T-helper 1 cell treated with Interleukin-12 subunit alpha and Interleukin-12 subunit beta and Interleukin-4 antibody, amounts not matched to agents 30 ng/mL and 1 ng/mL, for 36 hours (primary cell): ENCODE results near the gene GLCE. TPM values are rescaled to one million over a fixed set of nuclear protein-coding genes. Genes with fewer than 3 reads are reported as not detected.

Experiments
- intact Hi-C: fragments of 100-400 bp; cut with micrococcal nuclease; formaldehyde crosslinking; loops from one replicate; pipeline ENCODE4 v1.15.1; 2024
- total RNA-seq: library from RNA; stranded (reverse); gene quantifications from 2 replicates; pipeline ENCODE4 v1.2.3, GENCODE V29; 2022

GLCE gene
- total RNA-seq = 2.3 and 2.6 TPM in 2 replicates

GRCh38 chr15:69160141-69160993 is at the start of gene GLCE:
Gene GLCE (plus strand): TSS chr15:69160635. CDS start chr15:69255807, 95,172 bp downstream.
- intact Hi-C loops = loop anchor here (1.0 to 10.0 kb wide), 10 partner anchors 234 to 1512 kb away; partner anchors contain the start of genes ANP32A, KIF23, PIAS1 and RPLP1

GRCh38 chr15:69114331-69114928 is 46.0 kb upstream of the GLCE start:
- intact Hi-C loops = no loop called here

DNA sequence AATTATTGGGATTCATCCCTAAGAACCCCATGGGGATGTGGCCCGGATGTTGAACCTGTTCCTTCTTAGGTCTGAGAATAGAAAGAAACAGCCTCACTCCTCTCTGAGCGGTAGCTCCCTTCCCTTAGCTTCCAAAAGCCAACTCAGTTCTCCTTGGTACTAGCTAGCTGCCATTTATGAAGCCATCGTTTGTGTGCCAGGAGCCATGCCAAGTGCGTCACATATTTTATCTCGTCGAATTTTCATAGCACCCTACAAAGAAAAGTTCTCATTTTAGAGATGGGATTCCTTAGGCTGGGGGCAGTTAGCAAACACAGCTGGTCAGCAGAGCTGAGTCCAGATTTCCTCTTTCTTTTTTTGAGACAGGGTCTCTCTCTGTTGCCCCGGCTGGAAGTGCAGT is 45.4 kb upstream of the GLCE start:
- intact Hi-C loops = no loop called here

DNA sequence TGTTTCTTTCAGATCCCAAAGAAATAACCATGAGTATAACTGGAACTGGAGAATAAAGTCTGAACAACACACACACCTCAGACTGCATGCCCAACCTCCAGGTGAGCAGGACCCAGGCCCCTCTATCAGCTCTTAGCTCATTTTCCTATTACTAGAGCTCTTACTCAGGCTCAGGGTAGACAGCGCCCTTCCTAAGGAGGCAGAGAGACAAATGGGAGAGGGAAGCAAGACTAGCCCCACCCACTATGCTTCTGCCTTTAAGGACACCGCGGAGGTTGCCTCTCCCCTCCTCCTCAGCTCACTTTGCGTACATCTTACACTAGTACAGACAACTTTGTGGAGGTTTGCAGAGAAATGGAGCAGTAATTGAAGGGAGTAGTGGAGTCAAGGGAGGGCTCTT is 44.0 kb upstream of the GLCE start:
- intact Hi-C loops = no loop called here

GRCh38 chr15:69117431-69117871 is 43.0 kb upstream of the GLCE start:
- intact Hi-C loops = no loop called here

GRCh38 chr15:69118089-69118488 is 42.3 kb upstream of the GLCE start:
- intact Hi-C loops = no loop called here

GRCh38 chr15:69119001-69119400 is 41.4 kb upstream of the GLCE start:
- intact Hi-C loops = no loop called here

DNA sequence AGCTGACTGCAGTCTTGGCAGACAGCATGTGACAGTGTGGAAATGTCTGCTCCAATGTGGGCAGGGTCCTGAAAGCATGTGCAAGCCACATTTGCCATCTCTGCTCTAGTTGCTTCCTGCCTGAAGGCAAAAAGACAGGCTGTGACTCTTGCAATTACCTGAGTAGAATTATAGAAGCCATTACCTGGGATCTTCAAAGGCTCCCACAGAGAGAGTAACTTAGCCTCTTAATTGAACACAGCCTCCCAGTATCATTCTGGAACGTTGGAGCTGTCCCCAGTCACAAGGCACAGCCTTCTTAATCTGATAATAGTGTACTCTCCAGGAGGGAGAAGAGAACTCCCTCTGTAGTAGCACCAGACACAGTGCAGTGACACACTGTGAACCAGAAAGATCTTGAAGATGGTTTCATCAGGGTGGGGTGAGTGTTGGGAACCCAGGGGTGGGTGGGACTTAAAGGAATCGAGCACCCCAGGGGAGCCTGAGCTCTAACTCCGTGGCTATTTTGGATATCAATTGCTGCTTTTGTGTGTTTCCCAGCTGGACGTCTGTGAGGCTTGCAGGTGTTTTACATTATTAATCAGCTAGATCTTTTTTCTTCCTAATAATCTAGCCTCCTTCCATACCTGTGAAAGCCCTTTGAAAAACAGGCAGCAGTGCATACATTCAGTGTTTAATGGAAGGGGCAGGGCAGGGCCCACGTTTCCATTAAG is 40.6 kb upstream of the GLCE start:
- intact Hi-C loops = no loop called here

DNA sequence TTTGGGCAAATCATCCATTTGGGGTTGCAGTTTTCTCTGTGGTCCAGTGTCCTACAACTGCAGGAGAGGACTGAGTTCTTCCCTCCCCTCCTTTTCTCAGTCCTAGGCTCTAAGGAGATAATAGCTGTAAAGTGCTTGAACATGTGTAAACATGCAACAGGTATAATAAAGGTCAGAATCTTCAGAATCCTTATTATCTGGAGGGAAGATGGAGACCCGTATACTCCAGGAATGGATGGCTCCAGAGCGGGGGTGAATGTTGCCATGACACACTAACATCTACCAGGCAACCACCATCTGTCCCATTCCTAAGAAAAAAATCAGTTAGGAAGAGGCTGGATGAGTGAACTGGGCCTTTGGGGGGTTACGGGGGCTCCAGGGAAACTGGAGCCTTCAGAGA is 39.7 kb upstream of the GLCE start:
- intact Hi-C loops = no loop called here

DNA sequence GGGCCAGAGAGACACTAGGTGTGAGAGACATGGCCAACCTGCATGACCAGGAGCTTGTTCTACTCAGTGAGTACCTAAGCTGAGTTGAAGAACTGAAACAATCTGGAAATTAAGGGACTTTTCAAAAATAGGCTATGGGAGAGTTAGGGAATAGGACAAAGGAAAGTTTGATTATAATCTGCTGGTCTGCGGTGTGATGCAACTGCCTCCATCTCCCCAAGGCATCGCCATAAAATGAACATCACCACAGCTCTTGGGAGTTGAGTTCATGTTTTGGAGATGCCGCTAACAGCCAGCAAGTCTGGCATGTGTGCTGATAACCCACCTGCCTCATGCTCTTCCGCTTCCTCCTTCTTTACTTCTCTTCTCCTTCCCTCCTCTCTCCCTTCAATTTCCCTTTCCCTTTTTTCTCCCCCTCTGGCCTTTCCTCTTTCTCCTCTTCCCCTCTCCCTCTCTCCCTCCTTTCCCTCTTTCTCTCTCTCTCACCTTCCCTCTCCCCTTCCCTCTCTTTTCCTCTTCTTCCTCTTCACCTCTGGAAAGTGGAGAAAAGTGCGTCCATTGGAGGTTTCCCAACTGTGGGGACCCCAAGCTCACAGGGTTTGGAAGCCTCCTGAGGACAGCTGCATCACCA is 39.1 kb upstream of the GLCE start:
- intact Hi-C loops = no loop called here

- intact Hi-C loops = no loop called here
Observed at GRCh38 chr15:69125236-69125635, 35.2 kb upstream of the GLCE start.

- intact Hi-C loops = no loop called here
Observed at GRCh38 chr15:69126054-69126469, 34.4 kb upstream of the GLCE start.

GRCh38 chr15:69127306-69127705 is 33.1 kb upstream of the GLCE start:
- intact Hi-C loops = no loop called here

DNA sequence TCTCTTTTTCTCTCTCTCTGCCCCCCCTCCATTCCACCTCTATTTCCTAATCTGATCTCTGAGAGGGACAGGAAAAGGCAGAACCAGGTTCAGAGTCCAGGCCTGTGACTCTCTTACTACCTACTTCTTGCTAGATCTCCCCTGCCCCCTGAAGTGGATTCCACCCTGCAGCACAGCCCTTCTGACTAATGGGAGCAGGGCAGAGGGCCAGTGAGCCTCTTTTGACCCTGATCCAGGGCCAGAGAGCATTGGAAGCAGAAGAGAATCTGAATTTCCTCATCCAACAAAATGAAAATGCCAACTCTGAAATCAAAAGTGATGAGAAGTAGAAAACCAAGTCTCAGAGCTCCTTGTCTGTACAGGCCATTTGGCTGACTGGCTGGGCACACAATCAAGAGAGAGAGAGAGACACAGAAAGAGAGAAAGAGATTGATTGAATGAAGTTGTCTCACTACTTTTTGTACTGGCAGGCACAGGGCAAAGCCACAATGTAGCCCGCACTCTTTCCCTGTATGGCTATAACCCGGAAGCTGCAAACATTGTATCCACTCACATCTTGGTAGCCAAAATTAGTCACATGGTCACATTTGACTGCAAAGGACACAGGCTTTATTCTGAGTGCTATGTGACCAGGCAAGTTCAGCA is 31.6 kb upstream of the GLCE start:
- intact Hi-C loops = no loop called here

DNA sequence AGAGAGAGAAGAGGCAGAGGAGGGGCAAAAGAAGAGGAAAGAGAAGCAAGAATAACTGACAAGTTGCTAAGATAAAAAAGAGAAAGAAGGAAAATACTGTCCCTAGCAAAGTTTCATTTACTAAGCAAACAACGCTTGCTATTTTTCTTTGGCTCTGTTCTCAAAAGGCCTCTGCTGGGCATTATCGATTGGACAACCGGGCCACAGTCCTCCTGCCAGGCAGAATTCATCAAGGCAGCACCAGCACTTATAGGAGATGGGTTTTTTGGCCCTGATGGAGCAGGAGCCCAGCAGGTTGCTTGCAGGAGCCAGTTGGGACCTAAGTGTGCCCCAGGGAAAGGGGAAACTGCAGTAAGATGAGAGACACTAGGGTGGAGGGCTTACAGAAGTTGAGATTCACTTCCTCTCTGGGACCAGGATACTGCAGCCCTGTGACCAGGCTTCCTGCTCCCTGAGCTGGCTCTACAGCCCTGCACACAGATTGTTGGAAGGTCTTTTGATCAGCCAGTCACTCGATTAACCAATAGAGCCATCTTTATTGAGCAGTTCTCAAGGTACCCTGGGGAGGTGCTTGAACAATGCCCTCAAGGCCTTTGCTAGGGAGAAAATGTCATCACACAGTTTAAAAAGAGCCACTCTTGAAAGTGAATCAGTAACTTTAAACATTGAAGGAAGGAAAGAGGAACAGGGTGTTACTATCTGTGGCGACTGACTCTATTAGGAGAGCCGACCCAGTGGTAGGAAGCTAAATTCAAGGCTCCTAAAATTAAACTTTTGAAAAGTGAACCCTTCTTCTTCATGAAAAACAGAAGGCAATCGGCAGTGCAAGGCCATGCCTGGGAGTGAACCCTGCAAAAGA is 28.8 kb upstream of the GLCE start:
- intact Hi-C loops = no loop called here

- intact Hi-C loops = no loop called here
Observed at GRCh38 chr15:69132430-69132829, 28.0 kb upstream of the GLCE start.

DNA sequence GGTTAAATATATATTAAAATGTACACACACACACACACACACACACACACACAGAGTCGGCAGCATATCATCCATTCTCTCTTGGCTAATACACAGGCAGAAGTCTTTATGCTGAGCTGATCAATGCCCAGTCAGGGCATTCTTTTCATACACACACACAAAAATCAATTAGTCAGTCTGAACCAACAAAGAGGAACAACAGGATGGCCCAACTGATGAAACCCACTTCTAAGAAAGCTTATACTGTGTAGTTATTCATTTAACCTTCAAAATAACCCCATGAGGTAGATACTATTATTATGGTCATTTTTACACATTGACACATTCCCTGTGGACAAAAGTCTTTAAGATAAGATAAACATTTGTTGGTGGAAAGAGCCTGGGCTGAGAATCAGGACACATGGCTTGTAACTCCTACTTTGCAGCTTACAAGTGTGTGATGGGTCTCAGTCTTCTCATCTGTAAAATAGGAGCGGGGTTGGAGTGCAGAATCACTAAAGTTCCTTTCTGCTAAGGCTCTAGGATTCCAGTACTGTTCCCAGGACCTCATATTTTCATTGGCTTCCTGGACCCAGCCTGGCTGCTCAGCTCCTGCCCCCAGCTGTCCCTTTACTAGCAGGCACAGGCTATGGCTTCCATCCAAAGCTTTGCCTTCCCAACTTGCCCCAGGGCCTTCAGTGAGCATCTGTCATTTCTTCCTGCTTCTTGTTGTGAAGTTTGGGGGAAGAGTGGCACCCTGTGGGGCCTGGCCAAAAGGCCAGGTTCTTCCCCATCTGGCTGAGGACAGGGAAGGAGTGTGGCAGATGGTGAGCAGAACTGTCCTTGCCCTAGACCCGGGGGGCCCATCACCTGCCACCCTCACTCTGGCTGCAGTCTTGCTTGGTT is 27.2 kb upstream of the GLCE start:
- intact Hi-C loops = no loop called here

DNA sequence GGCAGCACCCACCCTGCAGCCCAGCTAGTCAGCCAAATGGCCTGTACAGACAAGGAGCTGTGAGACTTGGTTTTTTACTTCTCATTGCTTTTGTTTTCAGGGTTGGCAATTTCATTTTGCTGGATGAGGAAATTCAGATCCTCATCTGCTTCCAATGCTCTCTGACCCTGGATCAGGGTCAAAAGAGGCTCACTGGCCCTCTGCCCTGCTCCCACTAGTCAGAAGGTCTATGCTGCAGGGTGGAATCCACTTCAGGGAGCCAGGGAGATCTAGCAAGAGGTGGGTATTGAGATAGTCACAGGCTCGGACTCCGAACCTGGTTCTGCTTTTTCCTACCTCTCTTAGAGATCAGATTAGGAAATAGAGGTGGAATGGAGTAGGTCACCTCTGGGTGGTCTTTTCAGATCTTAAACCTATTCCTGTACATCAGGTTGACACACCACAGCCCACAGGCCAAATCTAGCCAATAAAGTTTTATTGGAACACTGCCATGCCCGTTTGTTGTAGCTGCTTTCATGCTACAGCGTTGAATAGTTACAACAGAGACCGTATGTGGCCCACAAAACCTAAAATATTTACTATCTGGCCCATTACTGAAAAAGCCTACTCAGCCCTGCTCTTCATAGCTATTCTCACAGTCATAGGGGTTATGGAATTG is 26.4 kb upstream of the GLCE start:
- intact Hi-C loops = no loop called here

GRCh38 chr15:69134791-69135190 is 25.6 kb upstream of the GLCE start:
- intact Hi-C loops = no loop called here
